HUDEP-2 (cell line): ENCODE results near the gene GBA2.
A peak's percentile ranks its signal among the peaks of the same experiment; 100 is the strongest.

ENCODE experiments used
- DNase-seq, 76 experiments: peaks; one replicate each; lab custom pipeline; 2025; ENCODE audit not compliant: unreplicated experiment in 76 of 76; lab: John Stamatoyannopoulos, UW

GBA2 gene

DNA sequence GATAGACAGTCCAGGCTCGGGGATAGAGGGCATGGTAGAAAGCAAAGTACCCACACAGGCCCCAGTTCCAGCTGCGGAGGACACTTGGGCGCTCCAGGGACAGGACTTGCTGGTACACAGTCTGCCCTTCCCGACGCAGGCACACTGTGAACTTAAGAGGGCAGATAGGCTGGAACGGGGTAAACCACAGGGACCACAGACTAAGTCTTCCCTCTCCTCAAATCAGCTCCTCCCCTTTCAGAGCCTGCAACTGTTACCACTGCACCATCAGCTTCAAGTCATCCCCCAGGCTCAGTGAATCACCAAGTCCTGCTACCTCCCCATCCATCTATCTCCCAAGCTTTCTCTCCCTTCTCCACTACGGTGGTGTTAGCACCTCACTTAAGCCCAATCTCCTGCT lies 7.3 kb downstream of the GBA2 start:
- DNase-seq, result no peak

DNA sequence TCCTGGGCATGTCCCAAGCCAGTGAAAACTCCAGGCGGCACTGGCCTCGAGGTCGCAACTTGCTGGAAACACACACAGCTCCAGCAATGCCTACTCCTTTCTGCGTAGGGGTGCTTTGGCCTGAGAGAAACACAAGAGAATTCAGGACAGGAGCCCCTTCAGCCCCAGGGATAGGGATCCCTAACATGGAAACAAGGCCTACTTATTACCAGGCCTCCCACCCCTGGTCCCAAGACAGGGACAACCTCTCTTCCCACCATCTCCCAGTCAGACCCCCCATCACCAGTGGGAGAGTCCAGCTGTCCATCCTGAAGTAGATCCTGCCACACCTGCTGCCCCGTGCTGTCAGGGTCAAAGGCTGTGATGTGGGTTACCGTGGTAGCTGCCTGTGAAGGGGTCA lies 8.8 kb downstream of the GBA2 start:
- DNase-seq, result no peak

DNA sequence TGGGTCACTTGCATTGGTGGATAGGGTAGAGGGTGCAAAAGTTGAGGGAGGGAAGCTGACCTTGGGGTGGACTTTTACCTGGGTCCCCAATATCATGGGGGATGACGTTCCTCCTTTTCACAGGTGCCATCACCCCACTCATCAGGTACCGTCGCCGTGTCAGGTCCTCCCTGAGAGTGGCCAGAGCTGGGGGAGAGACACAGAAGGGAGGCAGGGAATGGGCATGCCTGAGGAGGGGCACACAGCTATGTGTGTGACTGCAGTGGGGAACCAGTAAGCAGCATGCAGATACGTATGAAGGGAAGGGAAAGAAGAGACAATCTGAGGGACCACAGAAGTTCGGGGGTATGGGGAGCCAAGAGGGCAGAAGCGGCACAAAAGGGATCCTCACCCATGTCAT lies 10.1 kb downstream of the GBA2 start:
- DNase-seq, result no peak

DNA sequence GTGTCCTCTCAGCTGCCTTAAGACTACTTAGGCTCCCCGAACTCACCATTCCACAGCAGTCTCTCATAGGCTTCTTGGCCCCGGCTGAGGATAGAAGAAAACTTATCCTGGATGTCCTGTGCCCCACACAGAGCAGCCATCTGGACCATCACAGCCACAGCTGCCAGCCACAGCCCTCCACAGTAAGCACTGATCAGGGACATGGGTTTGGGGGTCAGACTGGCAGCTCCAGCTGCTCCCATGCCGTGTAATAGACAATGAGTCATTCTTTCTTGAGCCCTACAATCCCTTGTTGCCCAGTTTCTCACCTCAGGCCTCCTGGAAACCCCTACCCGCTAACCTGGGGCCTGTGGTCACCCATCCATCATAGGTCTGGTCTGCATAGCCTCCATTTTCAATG lies 10.8 kb downstream of the GBA2 start:
- DNase-seq, result no peak

DNA sequence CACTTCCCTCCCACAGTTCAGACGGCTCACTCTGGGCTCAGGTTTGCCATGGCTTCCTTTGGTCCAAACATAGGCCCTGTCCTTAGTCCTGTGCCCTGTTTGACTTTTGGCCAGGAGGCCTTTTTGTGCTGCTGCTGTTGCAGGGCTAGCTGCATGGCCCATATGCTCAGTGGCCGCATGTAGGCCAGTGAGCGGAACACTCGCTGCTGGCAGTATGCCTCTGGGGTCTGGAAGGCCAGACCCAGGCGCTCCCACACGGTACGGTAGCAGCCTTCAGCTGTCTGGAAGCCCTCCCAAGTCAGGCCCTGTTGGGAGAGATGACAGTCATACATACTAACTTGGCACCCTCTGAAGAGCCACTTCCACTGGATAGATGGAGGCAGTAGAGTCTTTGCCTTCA lies 11.9 kb downstream of the GBA2 start:
- DNase-seq, result no peak

DNA sequence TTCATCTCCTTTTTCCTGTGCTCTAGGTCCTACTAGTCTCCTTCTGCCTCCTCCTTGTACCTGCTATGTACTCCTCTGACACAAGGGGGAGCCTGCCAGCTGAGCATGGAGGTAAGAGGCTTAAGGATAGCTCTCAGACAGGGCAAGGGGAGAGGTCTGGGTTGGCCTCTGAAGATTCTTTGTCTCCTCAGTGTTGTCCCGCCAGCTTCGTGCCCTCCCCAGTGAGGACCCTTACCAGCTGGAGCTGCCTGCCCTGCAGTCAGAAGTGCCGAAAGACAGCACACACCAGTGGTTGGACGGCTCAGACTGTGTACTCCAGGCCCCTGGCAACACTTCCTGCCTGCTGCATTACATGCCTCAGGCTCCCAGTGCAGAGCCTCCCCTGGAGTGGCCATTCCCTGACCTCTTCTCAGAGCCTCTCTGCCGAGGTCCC lies 12.8 kb downstream of the GBA2 start:
- DNase-seq, result peak in 70 of 76 experiments; percentile 7 to 76 (median 48)

DNA sequence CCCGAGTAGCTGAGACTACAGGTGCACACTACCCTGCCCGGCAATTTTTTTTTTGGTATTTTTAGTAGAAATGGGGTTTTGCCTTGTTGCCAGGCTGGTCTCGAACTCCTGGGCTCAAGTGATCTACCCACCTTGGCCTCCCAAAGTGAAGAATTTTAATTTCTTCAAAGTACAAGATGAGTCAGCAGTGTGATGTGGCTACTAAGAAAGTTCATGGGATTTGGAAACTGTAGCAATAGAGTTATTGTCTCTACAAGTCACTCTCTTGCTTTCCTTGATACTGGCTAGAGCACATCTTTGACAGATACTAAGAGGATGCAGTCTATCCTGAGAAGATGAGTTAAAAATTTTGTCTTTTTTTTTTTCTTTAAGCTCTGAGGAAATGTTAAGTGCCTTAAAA lies 14.9 kb downstream of the GBA2 start:
- no peak for DNase-seq

DNA sequence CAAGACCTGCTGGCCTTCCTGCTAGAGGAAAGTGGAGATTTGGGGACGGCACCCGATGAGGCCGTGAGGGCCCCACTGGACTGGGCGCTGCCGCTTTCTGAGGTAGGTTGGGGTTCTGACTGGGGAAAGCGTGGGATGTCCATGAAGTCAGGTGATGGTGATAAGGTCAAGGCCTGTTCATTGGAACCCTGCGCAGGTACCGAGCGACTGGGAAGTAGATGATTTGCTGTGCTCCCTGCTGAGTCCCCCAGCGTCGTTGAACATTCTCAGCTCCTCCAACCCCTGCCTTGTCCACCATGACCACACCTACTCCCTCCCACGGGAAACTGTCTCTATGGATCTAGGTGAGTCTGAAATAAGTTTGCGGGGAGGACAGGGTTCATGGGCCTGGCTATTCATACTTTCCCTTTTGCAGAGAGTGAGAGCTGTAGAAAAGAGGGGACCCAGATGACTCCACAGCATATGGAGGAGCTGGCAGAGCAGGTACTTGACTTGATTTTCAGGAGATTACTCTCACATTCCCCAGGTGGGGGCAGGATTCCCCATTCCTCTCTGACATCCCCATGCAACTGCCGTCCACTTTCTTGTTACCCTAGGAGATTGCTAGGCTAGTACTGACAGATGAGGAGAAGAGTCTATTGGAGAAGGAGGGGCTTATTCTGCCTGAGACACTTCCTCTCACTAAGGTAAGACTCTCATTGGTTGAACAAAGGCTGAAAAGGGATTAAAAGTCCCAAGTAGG lies 16.1 kb downstream of the GBA2 start:
- DNase-seq, result peak in 3 of 76 experiments; percentile 16 to 36 (median 18)

DNA sequence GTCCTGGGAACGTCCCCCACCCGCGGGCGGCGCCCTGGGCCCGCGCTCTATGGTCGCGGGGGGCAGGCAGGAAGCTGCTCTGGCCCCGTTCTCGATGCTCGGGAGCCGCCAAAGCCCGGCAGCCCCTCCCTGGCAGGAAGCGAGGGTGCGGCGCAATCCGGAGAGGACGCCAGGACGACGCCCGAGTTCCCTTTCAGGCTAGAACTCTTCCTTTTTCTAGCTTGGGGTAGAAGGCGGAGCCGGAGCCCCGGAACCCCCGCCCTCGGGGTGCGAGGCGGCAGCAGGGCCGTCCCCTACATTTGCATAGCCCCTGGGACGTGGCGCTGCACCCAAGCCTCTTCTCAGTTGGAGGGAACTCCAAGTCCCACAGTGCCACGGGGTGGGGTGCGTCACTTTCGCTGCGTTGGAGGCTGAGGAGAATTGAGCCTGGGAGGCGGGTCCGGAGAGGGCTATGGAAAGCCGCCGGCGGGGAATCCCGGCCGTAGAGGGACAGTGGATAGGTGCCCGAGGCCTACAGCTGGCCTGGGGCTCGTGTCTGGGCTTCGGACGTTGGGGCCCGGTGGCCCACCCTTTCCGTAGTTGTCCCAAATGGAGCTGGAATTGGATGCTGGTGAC lies 16.7 kb downstream of the GBA2 start, which contains the start of the genes CREB3 and TLN1:
TSS of gene CREB3 (plus strand) at position 482 of the 615 bp plus-strand sequence. CDS start at position 589, 107 bp downstream.
TSS of gene TLN1 (minus strand) at position 11 of the 615 bp plus-strand sequence. CDS start 6,501 bp downstream, outside the sequence.
- peak in 75 of 76 experiments; percentile 57 to 98 (median 96) for DNase-seq

DNA sequence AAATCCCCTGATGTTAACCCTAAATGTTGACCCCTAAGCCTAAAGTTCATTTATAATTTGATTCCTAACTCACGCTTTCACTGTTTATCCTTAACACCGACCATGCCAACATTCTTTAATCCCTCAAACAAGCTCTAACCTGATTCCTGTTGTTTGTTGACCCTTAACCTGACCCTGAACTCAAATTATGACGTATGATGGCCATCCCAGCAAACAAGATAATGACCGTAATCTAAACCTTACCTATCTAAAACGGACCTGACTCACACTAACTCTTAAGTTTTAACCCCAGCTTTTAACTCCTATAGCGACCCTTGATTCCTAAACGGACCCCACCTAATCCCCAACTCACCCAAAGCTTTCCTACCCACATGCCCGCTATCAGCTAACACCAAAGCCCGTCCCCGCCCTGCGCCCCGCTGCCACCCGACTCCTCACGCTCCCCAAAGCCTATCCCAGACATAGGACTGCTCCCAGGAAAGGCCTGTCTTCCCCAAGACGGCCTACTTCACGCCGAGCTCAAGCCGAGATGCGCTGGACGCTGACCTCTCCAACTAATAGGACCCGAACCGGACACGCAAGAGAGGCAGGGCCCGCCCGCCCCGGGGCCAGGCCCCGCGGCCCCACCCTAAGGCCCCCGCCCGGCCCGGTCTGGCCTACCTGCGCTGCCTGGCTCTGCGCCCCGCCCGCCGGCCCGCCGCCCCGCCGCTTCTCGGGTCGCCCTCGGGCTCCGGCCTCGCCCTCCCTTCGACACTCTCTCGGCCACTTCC lies 17.4 kb downstream of the GBA2 start:
- peak in 26 of 76 experiments; percentile 10 to 67 (median 40) for DNase-seq

DNA sequence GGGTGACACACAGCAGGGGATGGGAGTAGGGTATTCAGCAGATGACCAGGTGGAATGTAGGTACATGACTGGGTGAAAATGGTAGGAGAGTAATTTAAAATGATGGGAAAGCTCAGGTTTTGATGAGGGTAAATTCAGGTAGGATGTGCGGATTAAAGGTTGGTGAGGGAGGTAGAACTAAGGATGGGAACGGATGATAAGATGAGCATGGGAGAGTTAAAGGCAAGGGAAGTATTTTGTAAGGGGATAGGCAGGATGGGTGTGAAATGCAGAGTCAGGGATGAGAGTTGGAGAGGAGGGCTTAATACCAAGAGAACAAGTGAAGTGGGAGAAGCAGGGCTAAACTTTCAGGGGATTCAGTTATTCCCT lies 18.6 kb downstream of the GBA2 start:
- DNase-seq, result no peak

DNA sequence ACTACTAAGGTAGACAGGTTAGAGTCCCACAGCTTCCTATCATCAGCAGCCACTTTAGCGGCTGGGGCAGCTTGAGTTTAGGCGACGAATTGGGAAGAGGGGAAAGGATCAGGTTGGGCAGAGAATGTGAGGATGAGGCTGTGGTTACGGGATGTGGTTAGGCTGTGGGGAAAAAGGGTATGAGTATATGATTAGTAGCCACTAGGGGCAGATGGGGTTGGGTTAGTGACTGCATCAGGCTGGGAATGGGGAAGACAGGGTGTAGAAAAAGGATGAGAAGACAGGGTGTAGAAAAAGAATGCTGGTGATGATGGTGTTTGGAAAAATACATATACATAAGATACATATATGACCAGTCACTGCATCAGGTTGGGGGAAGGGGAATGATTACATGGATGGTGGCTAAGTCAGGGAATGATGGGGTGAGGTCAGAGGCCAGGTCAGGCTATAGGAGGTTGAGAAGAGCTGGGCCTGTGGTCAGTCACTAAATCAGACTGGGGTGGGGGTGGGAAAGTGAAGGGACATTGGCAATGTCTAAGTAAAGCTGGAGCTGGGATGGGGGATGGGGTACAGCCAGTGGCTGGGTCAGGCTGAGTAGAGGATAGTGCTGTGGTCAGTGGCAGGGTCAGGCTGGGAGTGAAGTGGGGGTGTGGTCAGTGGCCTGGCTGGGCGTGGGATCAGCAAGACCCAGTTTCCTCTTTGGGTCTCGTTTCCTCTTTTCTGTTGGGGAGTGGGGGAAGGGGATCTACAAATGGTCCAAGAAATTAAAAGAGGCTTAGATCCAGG lies 19.1 kb downstream of the GBA2 start:
- peak in 43 of 76 experiments; percentile 1 to 60 (median 21) for DNase-seq

DNA sequence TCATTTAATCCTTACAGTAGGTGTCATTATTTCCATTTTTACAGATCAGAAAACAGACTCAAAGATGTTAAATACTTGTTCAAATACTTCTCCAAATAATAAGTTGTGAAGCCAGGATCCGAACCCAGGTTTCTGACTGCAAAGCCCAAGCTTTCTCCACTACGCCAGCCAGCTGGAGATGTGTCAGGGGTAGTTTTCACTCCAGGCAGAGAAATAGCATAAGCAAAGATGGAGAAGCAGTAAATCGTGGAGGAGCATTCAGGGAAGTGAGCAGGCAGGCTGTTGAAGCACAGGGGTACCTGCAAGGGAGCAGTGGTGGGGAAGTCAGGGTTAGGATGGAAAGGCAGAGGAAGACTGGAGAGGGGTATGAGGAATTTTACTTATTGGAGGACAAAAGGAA lies 19.9 kb downstream of the GBA2 start:
- DNase-seq, result no peak

DNA sequence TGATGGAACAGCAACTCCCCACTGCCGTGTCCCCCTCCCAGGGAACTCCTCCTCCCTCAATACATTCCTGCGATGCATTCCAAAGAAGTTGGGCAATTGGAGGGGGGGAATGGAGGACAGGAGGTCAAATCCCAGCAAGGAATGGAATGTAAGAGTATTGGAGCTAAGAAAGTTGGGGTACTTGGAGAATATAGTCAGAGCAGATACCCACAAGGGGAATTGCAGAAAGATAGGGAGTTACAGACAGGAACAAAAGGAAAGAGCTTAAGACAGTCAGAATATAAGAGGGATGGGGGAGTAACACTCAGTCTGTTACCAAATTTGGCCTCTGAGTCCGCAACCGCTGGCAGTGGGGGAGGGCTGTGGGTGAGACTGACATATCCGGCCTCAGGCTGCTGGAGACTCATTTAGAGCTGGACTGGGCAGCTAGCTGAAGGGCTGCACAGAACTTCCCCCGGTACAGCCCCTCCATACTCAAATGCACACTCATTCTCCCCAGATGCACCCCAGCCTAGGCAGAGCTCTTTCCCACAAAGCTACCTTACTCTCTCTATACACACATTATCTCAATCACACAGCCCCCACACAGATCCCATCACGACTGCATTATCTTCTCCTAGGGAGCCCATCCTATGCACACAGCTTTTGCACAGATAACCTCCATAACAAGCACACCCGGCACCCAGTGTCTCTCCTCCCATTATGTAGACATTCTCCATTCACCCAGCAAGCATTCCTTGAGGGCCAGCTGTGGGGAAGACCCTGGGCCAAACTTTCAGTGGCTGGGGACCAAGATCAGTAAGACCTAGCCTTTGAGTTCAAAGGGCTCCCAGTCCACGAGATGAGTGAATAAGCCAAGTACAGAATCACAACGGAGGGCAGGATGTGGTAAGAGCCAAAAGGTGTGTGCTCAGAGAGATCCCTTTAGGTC lies 20.7 kb downstream of the GBA2 start:
- peak in 74 of 76 experiments; percentile 4 to 86 (median 60) for DNase-seq

DNA sequence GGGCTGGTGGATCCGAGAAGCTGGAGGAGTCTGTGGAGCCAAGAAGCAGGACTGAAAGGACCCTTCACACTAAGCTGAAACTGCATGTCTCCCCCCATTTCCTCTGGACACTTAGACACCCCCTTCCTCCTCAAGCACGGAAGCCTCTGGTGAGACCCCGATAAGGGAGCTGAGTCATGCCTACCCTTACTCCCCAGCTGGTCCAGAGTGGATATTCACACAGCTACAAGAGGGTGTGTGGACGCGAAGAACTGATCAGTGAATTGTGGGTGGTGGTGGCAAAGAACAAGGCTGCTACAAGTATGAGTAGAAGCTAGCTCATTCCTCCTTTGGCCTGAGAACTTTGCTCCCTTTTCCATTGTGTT lies 21.4 kb downstream of the GBA2 start:
- DNase-seq, result peak in 19 of 76 experiments; percentile 3 to 44 (median 17)

DNA sequence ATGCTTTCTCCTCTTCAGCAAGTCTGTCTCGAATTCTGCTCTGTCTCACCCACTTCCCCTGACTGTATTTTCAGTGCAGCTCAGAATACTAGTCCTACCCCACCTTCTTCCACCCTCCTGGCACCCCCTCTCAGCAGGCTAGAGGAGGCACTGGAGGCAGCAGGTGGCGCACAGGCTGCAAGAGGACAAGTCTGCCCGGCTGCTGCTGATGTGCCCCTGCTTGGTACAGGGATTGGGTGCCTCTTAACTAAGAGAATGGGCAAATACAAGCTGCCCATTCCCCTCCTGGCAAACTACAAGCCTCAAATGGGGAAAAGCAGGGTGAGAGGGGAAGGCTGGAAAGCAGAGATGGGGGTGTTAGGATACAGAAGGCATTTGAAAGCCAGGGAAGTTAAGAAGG lies 22.1 kb downstream of the GBA2 start:
- peak in 66 of 76 experiments; percentile 2 to 74 (median 48) for DNase-seq

DNA sequence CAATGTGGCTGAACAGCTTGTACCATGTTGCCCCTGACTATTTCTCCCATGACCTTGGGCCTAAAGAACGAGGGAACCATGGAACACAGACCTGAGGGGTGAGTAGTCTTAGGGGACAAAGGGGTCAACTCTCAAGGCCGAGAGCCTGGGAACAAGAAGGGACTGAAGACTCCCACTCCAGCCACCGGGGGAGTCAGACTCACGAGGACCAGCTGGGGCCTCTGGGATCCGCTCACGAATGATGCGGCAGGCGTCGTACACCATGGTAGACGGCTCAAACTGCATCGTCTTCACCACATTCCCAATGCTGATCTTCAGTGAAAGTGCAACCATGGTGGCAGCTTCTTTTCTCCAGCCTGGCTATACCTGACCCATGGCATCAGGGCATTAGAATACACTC lies 23.7 kb downstream of the GBA2 start:
- no peak for DNase-seq

DNA sequence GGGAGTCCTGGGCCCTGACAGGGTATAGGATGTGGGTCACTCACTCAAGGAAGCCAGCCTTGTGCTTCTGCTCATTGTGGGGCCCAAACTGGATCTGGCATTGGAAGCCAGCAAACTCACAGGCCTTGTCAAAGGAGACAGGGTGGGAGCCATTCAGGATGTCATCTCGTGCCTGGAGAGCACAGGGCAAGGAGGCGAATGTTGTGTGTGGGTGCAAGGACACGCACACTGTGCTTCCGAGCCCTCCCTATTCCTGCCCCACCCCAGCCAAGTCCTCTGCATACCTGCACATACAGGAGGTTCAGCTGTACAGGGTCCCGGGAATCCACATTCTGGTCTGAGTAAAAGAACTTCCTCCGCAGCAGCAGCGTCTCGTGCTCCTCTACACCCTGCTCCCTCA lies 25.1 kb downstream of the GBA2 start:
- DNase-seq, result no peak

DNA sequence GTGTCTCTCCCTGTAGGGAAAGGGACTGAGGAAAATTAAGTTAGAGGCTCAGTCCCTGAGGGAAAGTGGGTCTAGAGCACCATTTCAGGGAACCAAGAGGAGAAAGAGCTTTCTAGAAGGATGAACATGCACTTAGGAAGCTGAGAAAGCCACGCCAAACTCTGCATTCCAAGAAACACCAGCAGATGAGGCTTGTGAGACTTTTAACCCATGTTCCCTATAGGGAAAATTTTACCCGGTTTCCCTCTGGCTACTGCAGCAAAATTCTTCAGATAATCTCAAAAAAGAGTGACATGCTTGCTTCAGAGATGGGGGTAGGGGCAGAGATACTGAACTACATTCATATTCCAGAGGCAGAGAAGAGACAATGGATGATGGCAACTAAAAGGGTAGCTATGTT lies 25.6 kb downstream of the GBA2 start:
- DNase-seq, result no peak

DNA sequence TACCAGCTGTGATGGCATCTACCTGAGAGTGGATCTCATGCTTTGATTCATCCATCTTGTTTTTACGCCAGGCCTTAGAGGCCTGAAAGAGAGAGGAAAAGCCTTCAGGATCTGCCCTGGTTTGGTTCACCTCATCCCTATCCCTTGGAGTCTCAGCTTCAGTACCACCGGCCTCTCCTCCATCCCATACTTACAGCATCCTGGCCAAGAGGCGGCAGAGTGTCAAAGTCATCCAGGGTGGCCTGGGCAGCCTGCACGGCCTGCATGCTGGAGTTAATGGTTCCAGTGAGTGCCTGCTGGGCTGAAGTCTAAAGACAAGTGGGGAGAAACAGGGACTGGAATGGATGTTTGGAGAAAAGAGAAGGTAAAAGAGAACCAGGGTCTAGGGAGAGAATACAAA lies 29.5 kb downstream of the GBA2 start:
- no peak for DNase-seq
